CD4-positive, alpha-beta T cell treated with Interferon alpha-2 for 1 hour (primary cell): Measurements from ENCODE around the gene PPP1CB.
"Not testable (repeated sequence)": the region's sequence is repeated elsewhere in the genome, so short reads cannot be mapped to it uniquely, and the experiment has no call there.

Source experiments
- DNase-seq, 2 donors: peaks; one replicate each; pipeline ENCODE4 v3.0.0-alpha.2; 2020 to 2022

PPP1CB gene

GRCh38 chr2:28780496-28780895 is 28.9 kb downstream of the PPP1CB start:
- no peak for DNase-seq

DNA sequence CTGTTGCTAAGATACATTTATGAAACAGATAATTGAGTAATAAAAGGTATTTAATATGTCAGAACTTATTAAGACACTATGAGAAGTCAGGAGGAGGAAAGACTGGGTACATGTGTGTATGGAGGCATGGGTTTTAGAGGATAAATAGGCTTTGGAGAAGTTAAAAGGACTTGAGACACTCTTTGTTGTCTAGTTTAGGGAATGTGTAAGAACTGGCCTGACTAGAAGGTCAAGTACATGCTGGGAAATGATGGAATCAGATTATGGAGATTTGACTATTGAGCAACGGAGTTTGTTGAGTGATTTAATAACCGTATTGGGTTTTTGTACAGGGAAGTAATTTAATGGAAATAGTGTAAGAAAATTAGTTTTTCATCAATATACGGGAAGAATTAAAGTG is 30.8 kb downstream of the PPP1CB start:
- DNase-seq, result no peak

DNA sequence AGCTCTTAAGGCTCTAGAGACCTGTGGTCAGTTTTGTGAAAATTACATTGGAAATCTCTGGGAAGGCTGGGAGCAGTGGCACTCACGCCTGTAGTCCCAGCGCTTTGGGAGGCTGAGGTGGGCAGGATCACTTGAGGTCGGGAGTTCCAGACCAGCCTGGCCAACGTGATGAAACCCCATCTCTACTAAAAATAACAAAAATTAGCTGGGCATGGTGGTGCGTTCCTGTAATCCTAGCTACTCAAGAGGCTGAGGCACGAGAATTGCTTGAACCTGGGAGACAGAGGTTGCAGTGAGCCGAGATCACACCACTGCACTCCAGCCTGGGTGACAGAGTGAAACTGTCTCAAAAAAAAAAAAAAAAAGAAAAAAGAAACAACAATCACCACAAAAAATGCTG is 32.9 kb downstream of the PPP1CB start:
- DNase-seq, result not testable (repeated sequence)

- DNase-seq, result no peak
Measured at GRCh38 chr2:28796620-28797019, 45.0 kb downstream of the PPP1CB start.

DNA sequence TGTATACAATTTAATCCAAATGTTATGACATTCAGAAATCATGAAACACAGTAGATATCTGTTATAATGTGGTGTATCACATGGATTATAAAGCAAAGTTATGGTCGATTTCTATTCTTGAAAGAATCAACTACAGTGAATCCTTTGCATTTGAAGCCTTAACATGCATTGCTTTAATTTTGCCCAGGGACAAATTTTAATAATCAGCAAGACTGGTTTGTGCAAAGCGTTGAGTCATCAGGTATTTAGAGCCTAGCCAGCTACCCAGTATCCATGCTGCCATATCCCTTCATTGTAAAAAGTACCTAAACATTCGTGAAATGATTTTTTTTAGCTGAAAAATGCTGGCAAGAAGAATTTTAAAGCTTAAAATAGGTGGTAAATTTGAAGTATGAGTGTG is 50.1 kb downstream of the PPP1CB start:
- no peak for DNase-seq

GRCh38 chr2:28802975-28803429 is 51.4 kb downstream of the PPP1CB start:
- DNase-seq, result no peak

GRCh38 chr2:28809927-28810326 is 58.3 kb downstream of the PPP1CB start:
- no peak for DNase-seq

DNA sequence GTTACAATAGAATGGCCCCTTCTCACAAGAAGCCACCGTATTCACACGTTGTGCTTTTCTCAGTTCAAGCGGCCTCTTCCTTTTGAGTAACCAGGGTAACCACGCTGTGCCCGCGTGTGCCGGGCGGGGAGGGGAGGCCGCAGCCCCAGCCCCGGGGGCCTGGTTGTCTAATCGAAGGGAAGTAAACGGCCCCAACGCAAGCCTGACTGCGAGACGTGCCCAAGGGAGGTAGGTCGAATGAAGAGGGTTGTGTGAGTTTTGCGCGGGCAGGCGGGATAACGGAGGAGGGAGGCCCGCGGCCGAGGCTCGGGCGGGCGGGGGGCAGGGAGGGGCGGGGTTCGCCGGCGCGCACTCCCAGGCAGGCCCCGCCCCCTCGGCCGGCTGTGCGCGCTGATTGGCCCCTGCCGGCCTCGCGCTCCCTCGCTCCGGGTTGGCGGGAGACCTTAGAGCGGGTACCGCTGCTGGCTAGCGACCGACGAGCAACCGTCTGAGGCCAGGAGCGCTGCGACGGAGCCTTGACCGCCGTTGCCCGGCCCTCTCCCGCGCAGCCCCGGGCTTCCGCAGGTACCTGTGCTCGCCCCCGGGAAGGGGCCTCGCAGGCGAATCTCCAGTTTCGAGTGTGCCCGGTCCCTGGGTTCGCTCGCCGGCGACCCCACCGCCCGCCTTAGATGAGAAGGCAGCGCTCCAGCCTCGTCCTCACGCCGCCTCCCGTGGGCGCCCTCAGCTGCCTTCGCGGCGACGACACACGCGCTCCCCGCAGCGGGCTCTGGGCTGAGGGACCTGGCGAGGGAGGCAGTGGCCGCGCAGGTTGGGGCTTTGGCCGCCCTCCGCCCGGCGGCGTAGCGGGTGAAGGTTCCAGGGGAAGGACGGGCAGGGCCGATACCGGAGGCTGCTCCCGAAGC is 59.0 kb downstream of the PPP1CB start, which contains the start of gene SPDYA:
TSS of gene SPDYA (plus strand) at position 451 of the 902 bp plus-strand sequence. CDS start 5,181 bp downstream, outside the sequence.
- peak; percentile 77 to 87 for DNase-seq

- DNase-seq, result no peak
Measured at GRCh38 chr2:28818053-28818452, 66.4 kb downstream of the PPP1CB start.

DNA sequence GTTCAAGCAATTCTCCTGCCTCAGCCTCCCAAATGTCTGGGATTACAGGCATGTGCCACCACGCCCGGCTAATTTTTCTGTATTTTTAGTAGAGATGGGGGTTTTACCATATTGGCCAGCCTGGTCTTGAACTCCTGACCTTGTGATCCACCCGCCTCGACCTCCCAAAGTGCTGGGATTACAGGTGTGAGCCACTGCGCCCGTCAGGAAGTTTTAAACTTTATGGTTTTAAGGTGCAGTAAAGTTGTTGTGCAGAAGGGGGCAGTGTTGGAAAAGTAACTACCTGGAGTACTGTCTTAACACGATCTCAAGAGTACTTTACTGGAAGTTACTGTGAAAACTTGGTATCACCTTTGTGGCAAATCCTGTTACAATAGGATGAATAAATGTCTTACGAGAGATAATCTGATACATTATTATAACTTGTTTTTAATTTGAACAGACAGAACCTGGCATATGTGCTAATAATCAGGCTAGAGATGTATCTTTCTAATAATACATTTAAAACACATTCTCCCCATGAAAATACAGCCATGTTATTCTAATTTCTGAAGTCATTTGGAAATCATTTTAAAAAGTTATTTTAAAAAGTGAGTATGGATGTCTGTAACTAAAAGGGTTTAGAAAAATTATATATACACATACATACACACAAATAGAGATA is 69.8 kb downstream of the PPP1CB start:
- DNase-seq, result peak; percentile 61 to 81

- DNase-seq, result no peak
Measured at GRCh38 chr2:28822036-28822435, 70.4 kb downstream of the PPP1CB start.

DNA sequence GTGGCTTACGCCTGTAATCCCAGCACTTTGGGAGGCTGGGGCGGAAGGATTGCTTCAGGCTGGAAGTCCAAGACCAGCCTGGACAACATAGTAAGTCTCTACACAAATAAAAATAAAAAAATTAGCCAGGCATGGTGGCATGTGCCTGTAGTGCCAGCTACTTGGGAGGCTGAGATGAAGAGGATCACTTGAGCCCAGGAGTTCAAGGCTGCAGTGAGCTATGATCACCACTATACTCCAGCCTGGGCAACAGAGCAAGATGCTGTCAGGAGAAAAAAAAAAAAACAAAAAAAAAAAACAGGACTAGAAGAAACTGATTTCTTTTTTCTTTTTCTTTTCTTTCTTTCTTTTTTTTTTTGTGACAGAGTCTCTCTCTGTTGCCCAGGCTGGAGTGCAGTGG is 72.6 kb downstream of the PPP1CB start:
- no peak for DNase-seq

- DNase-seq, result no peak
Measured at GRCh38 chr2:28824870-28825269, 73.2 kb downstream of the PPP1CB start.

- DNase-seq, result no peak
Measured at GRCh38 chr2:28828382-28828781, 76.8 kb downstream of the PPP1CB start.

DNA sequence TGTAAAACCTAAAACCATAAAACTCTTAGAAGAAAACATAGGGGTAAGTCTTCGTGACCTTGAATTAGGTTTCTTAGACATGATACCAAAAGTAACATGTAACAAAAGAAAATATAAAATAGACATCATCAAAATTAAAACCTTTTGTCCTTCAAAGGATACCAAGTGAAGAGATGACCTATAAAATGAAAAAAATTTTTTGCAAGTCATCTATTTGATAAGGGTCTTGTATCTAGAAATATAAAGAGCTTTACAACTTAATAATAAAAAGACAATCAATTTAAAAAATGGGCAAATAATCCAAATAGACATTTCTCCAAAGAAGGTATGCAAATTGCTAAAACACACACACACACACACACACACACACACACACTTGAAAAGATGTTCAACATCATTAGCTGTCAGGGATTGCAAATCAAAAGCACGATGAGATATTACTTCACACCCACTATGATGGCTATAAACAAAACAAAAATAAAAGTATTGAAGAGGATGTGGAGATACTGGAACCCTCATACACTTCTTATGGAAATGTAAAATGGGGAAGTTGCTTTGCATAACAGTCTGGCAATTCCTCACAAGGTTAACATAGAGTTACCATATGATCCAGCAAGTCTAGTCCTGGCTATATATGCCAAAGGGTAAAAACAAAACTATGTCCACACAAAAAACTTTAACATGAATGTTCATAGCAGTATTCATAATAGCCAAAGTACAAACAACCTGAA is 82.3 kb downstream of the PPP1CB start:
- no peak for DNase-seq

- no peak for DNase-seq
Measured at GRCh38 chr2:28835781-28836180, 84.2 kb downstream of the PPP1CB start.

- DNase-seq, result no peak
Measured at GRCh38 chr2:28838971-28839370, 87.3 kb downstream of the PPP1CB start.

GRCh38 chr2:28842042-28842441 is 90.4 kb downstream of the PPP1CB start:
- DNase-seq, result no peak
